OCI-LY1 (cell line): ENCODE measurements around the gene COA3.

Experiments
- H2AFZ ChIP-seq: fragments of 200-600 bp; sonication (generic), shearing (Covaris generic); 2 replicates; pipeline ENCODE4 v1.6.0; 2014; ENCODE audit warnings: antibody characterized with exemption, mild to moderate bottlenecking, low read length
- H3F3A ChIP-seq: fragments of 200-600 bp; sonication (generic), shearing (Covaris generic); 2 replicates; pipeline ENCODE4 v1.6.0; 2014; ENCODE audit warnings: mild to moderate bottlenecking, antibody characterized with exemption, low read length, moderate library complexity; ENCODE audit not compliant: insufficient read depth
- H3K27ac ChIP-seq: fragments of 200-600 bp; sonication (generic); 2 replicates; pipeline ENCODE4 v1.5.1; 2014; ENCODE audit warnings: low read length, mixed run types, mild to moderate bottlenecking, low read depth; ENCODE audit not compliant: poor library complexity, severe bottlenecking
- H3K27me3 ChIP-seq: fragments of 200-600 bp; sonication (generic); 2 replicates; pipeline ENCODE4 v1.6.0; 2014; ENCODE audit warnings: antibody characterized with exemption, mild to moderate bottlenecking, low read length, moderate library complexity; ENCODE audit not compliant: insufficient read depth
- H3K36me3 ChIP-seq: fragments of 200-600 bp; sonication (generic); 2 replicates; pipeline ENCODE4 v1.6.1; 2014; ENCODE audit warnings: mild to moderate bottlenecking, antibody characterized with exemption, low read length, moderate library complexity, mixed read lengths; ENCODE audit not compliant: insufficient read depth
- H3K4me1 ChIP-seq: fragments of 200-600 bp; sonication (generic); 2 replicates; pipeline ENCODE4 v1.5.1; 2014; ENCODE audit warnings: mild to moderate bottlenecking, low read length, moderate library complexity; ENCODE audit not compliant: insufficient read depth, severe bottlenecking
- H3K4me2 ChIP-seq: fragments of 200-600 bp; sonication (generic), shearing (Covaris generic); 2 replicates; pipeline ENCODE4 v1.6.1; 2014; ENCODE audit warnings: low read length
- H3K4me3 ChIP-seq: fragments of 200-600 bp; sonication (generic); 2 replicates; pipeline ENCODE4 v1.5.1; 2014; ENCODE audit warnings: low read length, low read depth, mild to moderate bottlenecking, mixed read lengths; ENCODE audit not compliant: poor library complexity, severe bottlenecking
- H3K79me2 ChIP-seq: fragments of 200-600 bp; shearing (Covaris generic); 2 replicates; pipeline ENCODE4 v1.6.1; 2016; ENCODE audit warnings: mixed run types, low read length, mixed read lengths; ENCODE audit not compliant: insufficient read depth
- H3K9ac ChIP-seq: fragments of 200-600 bp; sonication (generic), shearing (Covaris generic); 2 replicates; pipeline ENCODE4 v1.6.1; 2014; ENCODE audit warnings: mild to moderate bottlenecking, low read length, mixed read lengths
- H3K9me2 ChIP-seq: fragments of 200-600 bp; sonication (generic), shearing (Covaris generic); 2 replicates; pipeline ENCODE4 v1.6.1; 2014; ENCODE audit warnings: low read depth, mild to moderate bottlenecking, low read length, mixed read lengths
- H3K9me3 ChIP-seq: fragments of 200-600 bp; shearing (Covaris generic); 2 replicates; pipeline ENCODE4 v1.6.1; 2014; ENCODE audit warnings: low read length, mixed read lengths
- H4K20me1 ChIP-seq: fragments of 200-600 bp; sonication (generic), shearing (Covaris generic); 2 replicates; pipeline ENCODE4 v1.6.0; 2016; ENCODE audit warnings: mild to moderate bottlenecking, low read length; ENCODE audit not compliant: insufficient read depth
- CTCF ChIP-seq: fragments of 200-600 bp; sonication (generic), shearing (Covaris generic); IDR thresholded peaks from 2 replicates; pipeline ENCODE4 v1.5.1; 2017; ENCODE audit warnings: mild to moderate bottlenecking, antibody characterized with exemption, low read length, moderate library complexity, mixed read lengths
- EZH2 ChIP-seq: fragments of 200-600 bp; sonication (generic), shearing (Covaris generic); IDR thresholded peaks from 2 replicates; pipeline ENCODE4 v1.8.0; 2017; ENCODE audit warnings: borderline replicate concordance, mixed run types, mild to moderate bottlenecking, antibody characterized with exemption, low read length, moderate library complexity, mixed read lengths

Gene COA3, protein sequence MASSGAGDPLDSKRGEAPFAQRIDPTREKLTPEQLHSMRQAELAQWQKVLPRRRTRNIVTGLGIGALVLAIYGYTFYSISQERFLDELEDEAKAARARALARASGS

GRCh38 chr17:42798383-42799380, at the start of gene COA3, which contains the start of gene CNTD1:
TSS of gene COA3 (minus strand) at chr17:42798704. CDS start at chr17:42798681, 23 bp downstream.
TSS of gene CNTD1 (plus strand) at chr17:42798861. CDS start at chr17:42799068, 207 bp downstream.
- no peaks in the 10 kb centered on the region for H3K79me2 ChIP-seq
- no peaks in the 10 kb centered on the region for H3K36me3 ChIP-seq
- no peak within 1 kb of the TSS for H3K27ac ChIP-seq
- H3K9me2 ChIP-seq: no peaks in the 10 kb centered on the region
- H3K4me1 ChIP-seq: peaks cover 15% of the 10 kb centered on the region
- TF ChIP-seq CTCF (no peak), EZH2 (no peak)
- peak within 1 kb of the TSS; percentile 91 for H3K4me3 ChIP-seq
- peak within 1 kb of the TSS; percentile 83 for H3K9ac ChIP-seq
- H3K9me3 ChIP-seq: no peaks in the 10 kb centered on the region
- H3K27me3 ChIP-seq: no peaks in the 10 kb centered on the region
- peak within 1 kb of the TSS; percentile 84 for H2AFZ ChIP-seq
- H3F3A ChIP-seq: no peaks in the 10 kb centered on the region
- H3K4me2 ChIP-seq: peak within 1 kb of the TSS; percentile 91
- no peaks in the 10 kb centered on the region for H4K20me1 ChIP-seq

DNA sequence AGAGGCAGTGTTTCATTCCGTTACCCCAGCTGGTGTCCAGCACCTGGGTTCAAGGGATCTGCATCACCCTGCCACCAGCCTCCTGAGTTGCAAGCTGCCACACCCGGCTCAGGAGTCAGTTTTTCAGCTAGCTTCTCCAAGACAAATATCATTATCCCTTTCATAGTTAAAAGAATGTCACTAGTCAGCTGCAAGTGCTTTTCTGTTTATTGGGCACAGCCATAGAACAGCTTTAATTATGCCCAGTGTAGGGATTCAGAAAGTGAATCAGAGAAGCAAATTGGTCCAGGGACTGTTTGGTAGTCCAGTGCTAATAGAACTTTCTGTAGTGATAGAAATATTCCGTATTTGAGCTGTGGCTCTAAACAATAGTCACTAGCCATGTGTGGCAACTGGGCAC, 49.6 kb upstream of the COA3 start:
- H3K36me3 ChIP-seq: peaks cover 28% of the 10 kb centered on the region
- no peaks in the 10 kb centered on the region for H4K20me1 ChIP-seq
- H3K27ac ChIP-seq: no peak overlapping the region

More for the DNA sequence above, 49.6 kb upstream of the COA3 start:
- Histone ChIP-seq H3K9me2 (no peaks in the 10 kb centered on the region), H3K9me3 (no peaks in the 10 kb centered on the region), H3K27me3 (no peaks in the 10 kb centered on the region), H2AFZ (no peak overlapping the region), H3F3A (no peaks in the 10 kb centered on the region), H3K4me1 (no peaks in the 10 kb centered on the region), H3K9ac (no peak overlapping the region), H3K4me3 (no peak overlapping the region), H3K79me2 (no peaks in the 10 kb centered on the region), H3K4me2 (no peak overlapping the region)
- TF ChIP-seq EZH2: no peak
- no peak for TF ChIP-seq CTCF
